PC-3 (cell line): ENCODE results near the gene CCDC93.

Source experiments
- EZH2 ChIP-seq: fragments of 300-600 bp; sonication (generic); IDR thresholded peaks from one replicate; pipeline ENCODE4 v1.6.1; 2017; ENCODE audit warnings: antibody characterized with exemption, mild to moderate bottlenecking, low read length; ENCODE audit not compliant: unreplicated experiment
- TF ChIP-seq, protein P1 (sequence below): fragments of 300-600 bp; sonication (generic); conservative IDR thresholded peaks from 2 replicates; pipeline ENCODE4 v1.5.1; 2017; ENCODE audit warnings: antibody characterized with exemption, low read depth, mild to moderate bottlenecking, low read length

DNA sequence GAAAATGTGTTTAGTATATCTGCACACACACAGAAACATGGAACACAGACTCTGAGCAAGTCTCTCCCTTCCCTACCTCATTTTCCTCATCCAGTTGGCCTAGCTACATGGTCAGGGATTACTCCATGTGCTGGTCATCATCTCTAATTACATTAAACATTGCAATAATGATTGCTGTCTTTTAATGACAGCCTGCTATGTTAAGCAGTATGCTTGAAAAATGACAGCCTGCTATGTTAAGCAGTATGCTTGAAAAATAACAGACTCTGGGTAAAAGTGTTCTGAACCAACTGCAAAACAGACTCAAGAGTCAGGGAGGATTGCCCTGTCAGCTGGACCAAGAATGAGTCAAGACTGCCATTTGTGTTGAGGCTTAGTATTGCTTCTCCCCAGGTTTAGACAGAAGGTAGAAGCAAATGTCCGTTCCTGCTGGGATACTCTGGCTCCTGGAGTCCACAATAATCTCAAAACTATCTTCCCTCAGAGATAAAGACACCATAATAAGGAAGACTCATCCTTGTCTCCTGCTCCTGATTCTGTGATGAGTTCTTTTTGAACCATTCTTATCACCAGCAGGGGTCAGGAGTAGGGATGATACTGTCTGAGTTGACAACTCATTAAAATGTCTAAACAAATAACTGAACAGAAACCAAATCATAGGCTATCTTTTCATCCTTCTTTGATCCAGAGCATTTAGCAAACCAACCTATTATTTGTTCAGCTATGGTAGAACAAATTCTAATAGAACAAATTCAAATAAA lies 57.7 kb downstream of the CCDC93 start:
- TF ChIP-seq, protein P1, sequence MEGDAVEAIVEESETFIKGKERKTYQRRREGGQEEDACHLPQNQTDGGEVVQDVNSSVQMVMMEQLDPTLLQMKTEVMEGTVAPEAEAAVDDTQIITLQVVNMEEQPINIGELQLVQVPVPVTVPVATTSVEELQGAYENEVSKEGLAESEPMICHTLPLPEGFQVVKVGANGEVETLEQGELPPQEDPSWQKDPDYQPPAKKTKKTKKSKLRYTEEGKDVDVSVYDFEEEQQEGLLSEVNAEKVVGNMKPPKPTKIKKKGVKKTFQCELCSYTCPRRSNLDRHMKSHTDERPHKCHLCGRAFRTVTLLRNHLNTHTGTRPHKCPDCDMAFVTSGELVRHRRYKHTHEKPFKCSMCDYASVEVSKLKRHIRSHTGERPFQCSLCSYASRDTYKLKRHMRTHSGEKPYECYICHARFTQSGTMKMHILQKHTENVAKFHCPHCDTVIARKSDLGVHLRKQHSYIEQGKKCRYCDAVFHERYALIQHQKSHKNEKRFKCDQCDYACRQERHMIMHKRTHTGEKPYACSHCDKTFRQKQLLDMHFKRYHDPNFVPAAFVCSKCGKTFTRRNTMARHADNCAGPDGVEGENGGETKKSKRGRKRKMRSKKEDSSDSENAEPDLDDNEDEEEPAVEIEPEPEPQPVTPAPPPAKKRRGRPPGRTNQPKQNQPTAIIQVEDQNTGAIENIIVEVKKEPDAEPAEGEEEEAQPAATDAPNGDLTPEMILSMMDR, result peak; percentile 36; the same call in 1 of the 2 replicates
- no peak for TF ChIP-seq EZH2
